Neural progenitor cell (in vitro differentiated cells): ENCODE results near the gene GP5. TPM values are rescaled to one million over a fixed set of nuclear protein-coding genes. Genes with fewer than 3 reads are reported as not detected.
A peak's percentile ranks its signal among the peaks of the same experiment; 100 is the strongest.

Experiments used
- DNase-seq: peaks from one replicate; pipeline ENCODE4 v3.0.0-alpha.2; 2016; ENCODE audit warnings: low spot score
- H2AFZ ChIP-seq: fragments of 200-600 bp; sonication (generic); replicated peaks from 2 replicates; pipeline ENCODE4 v1.6.1; 2016; ENCODE audit warnings: antibody characterized with exemption
- H3F3A ChIP-seq: fragments of 200-600 bp; sonication (generic); 2 replicates; pipeline ENCODE4 v1.6.1; 2016; ENCODE audit warnings: antibody characterized with exemption, low read depth
- H3K27ac ChIP-seq: fragments of 200-600 bp; sonication (generic); 2 replicates; pipeline ENCODE4 v1.5.1; 2016; ENCODE audit warnings: mild to moderate bottlenecking
- H3K27me3 ChIP-seq: fragments of 200-600 bp; sonication (generic); 2 replicates; pipeline ENCODE4 v1.6.1; 2016; ENCODE audit warnings: mild to moderate bottlenecking, moderate library complexity
- H3K36me3 ChIP-seq: fragments of 200-600 bp; sonication (generic); 2 replicates; pipeline ENCODE4 v1.5.1; 2016
- H3K4me1 ChIP-seq: fragments of 200-600 bp; sonication (generic); 2 replicates; pipeline ENCODE4 v1.6.1; 2016; ENCODE audit warnings: mixed run types
- H3K4me2 ChIP-seq: fragments of 200-600 bp; sonication (generic); 2 replicates; pipeline ENCODE4 v1.6.1; 2016
- H3K4me3 ChIP-seq: fragments of 200-600 bp; sonication (generic); 2 replicates; pipeline ENCODE4 v1.5.1; 2016
- H3K79me2 ChIP-seq: fragments of 200-600 bp; sonication (generic); 2 replicates; pipeline ENCODE4 v1.6.1; 2016; ENCODE audit warnings: low read depth
- H3K9ac ChIP-seq: fragments of 200-600 bp; sonication (generic); 2 replicates; pipeline ENCODE4 v1.6.1; 2016
- H3K9me3 ChIP-seq: fragments of 200-600 bp; sonication (generic); 2 replicates; pipeline ENCODE4 v1.5.1; 2016; ENCODE audit warnings: low read depth
- H4K20me1 ChIP-seq: fragments of 200-600 bp; sonication (generic); 2 replicates; pipeline ENCODE4 v1.6.1; 2016; ENCODE audit warnings: low read depth
- H3K27ac Mint-ChIP-seq: 3 replicates; pipeline ENCODE4 v1.8.0; 2021; ENCODE audit warnings: mixed read lengths
- H3K27me3 Mint-ChIP-seq: 2 replicates; pipeline ENCODE4 v1.8.0; 2022; ENCODE audit warnings: low read depth, mild to moderate bottlenecking, inconsistent platforms, moderate library complexity, mixed read lengths; ENCODE audit not compliant: insufficient read depth
- H3K36me3 Mint-ChIP-seq: 3 replicates; pipeline ENCODE4 v1.8.0; 2021; ENCODE audit warnings: mixed read lengths
- H3K4me1 Mint-ChIP-seq: 3 replicates; pipeline ENCODE4 v1.8.0; 2021; ENCODE audit warnings: mixed read lengths
- H3K4me3 Mint-ChIP-seq: 3 replicates; pipeline ENCODE4 v1.8.0; 2021; ENCODE audit warnings: mild to moderate bottlenecking, moderate library complexity, mixed read lengths
- H3K9me3 Mint-ChIP-seq: 3 replicates; pipeline ENCODE4 v1.8.0; 2020; ENCODE audit warnings: mixed read lengths
- EZH2 ChIP-seq: fragments of 200-600 bp; sonication (generic); IDR thresholded peaks from 2 replicates; pipeline ENCODE4 v1.6.1; 2017; ENCODE audit warnings: antibody characterized with exemption, mild to moderate bottlenecking, moderate library complexity
- EZH2phosphoT487 ChIP-seq: fragments of 200-600 bp; sonication (generic); IDR thresholded peaks from 2 replicates; pipeline ENCODE4 v1.6.1; 2017; ENCODE audit warnings: antibody characterized with exemption
- total RNA-seq: library from RNA; depleted of rRNA; stranded (reverse); fragments of >200 nt; gene quantifications from 2 replicates; pipeline ENCODE4 v1.2.3, GENCODE V29; 2015; ENCODE audit warnings: low replicate concordance
- TF ChIP-seq, protein P1 (sequence below): fragments of 200-600 bp; sonication (generic); IDR thresholded peaks from 2 replicates; pipeline ENCODE4 v1.5.1; 2017; ENCODE audit warnings: antibody characterized with exemption, mild to moderate bottlenecking

GP5 gene
- total RNA-seq, 1 donor from 2014 or later, result not detected

DNA sequence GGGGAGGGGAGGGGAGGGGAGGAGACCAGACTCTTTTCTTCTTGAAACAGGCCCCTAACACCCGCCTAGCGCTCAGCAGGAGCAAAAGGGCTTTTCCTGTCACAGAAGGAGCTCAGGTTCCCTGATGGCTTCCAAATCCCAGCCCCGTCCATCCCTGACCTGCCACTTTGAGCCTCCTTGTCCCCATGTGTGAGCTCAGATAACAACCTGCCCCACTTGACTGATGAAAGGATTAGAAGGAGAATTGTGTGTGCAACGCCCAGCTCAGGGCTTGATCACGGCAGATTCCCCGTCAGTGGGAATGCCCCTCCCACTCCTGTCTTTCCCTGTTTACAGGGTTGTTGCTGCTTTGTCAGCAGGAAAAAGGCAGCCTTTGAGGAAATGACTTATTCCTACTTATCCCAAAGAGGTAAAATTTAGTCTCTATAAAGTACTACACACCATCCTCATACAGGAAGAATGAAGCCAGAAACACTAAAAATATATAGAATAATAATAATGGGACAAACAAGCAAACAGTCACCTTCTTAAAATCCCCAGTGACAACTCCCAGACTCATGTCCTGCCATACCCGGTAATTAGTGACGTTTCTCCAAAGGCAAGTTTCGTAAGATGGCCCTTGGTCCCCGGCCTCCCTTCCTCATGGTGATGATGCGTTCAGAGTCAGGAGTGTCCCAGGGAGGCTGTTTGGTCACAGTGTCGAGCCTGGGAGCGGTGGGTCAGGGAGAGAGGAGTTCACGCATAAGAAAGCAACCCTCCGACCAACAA, 23.4 kb downstream of the GP5 start:
- peak; percentile 66 for DNase-seq
- H3K27me3 ChIP-seq, result no peaks in the 10 kb centered on the region
- H3K4me3 Mint-ChIP-seq, result peak overlapping the region; percentile 73
- peaks cover 44% of the 10 kb centered on the region for H3K4me1 Mint-ChIP-seq
- H3K79me2 ChIP-seq, result no peaks in the 10 kb centered on the region
- no peak for TF ChIP-seq EZH2
- no peaks in the 10 kb centered on the region for H3K9me3 Mint-ChIP-seq
- peak overlapping the region; percentile 11 for H3K4me3 ChIP-seq
- H3K27ac Mint-ChIP-seq, result peak overlapping the region; percentile 82
- no peak overlapping the region for H3K27ac ChIP-seq
- no peak overlapping the region for H3K9ac ChIP-seq
- no peaks in the 10 kb centered on the region for H3K36me3 ChIP-seq
- peaks cover 34% of the 10 kb centered on the region for H3K4me1 ChIP-seq
- peaks cover 14% of the 10 kb centered on the region for H3K27me3 Mint-ChIP-seq
- no peaks in the 10 kb centered on the region for H3K9me3 ChIP-seq
- H3K36me3 Mint-ChIP-seq, result no peaks in the 10 kb centered on the region
- H3F3A ChIP-seq, result peaks cover 28% of the 10 kb centered on the region
- H4K20me1 ChIP-seq, result no peaks in the 10 kb centered on the region
- peak overlapping the region; percentile 59 for H3K4me2 ChIP-seq
- H2AFZ ChIP-seq, result peak overlapping the region; percentile 63

DNA sequence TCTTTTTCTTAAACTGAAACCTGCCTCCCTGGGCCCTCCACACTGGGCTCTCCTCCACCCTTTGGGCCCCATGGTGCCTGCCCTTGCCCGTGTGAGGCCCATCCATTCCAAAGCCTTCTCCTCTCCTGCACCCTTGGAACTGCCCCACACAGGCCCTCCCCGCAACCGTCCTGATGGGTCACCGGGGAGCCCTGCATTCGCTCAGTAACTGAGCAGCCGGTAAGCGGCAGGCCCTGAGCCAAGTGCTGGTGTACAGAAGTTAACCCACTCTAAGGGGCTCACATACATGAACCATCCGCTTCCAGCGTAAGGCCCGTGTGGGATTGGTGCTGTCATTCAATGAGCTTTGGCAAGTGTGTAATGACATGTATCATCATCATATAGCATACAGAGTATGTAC, 24.1 kb downstream of the GP5 start:
- H3K9me3 Mint-ChIP-seq, result no peaks in the 10 kb centered on the region
- no peaks in the 10 kb centered on the region for H3K36me3 Mint-ChIP-seq
- no peaks in the 10 kb centered on the region for H4K20me1 ChIP-seq
- H2AFZ ChIP-seq, result no peak overlapping the region
- H3K27ac Mint-ChIP-seq, result peak overlapping the region; percentile 93
- H3K9me3 ChIP-seq, result no peaks in the 10 kb centered on the region
- no peak overlapping the region for H3K4me2 ChIP-seq
- no peaks in the 10 kb centered on the region for H3K36me3 ChIP-seq
- peaks cover 34% of the 10 kb centered on the region for H3F3A ChIP-seq
- no peak overlapping the region for H3K9ac ChIP-seq
- no peak for TF ChIP-seq EZH2phosphoT487
- TF ChIP-seq, protein P1, sequence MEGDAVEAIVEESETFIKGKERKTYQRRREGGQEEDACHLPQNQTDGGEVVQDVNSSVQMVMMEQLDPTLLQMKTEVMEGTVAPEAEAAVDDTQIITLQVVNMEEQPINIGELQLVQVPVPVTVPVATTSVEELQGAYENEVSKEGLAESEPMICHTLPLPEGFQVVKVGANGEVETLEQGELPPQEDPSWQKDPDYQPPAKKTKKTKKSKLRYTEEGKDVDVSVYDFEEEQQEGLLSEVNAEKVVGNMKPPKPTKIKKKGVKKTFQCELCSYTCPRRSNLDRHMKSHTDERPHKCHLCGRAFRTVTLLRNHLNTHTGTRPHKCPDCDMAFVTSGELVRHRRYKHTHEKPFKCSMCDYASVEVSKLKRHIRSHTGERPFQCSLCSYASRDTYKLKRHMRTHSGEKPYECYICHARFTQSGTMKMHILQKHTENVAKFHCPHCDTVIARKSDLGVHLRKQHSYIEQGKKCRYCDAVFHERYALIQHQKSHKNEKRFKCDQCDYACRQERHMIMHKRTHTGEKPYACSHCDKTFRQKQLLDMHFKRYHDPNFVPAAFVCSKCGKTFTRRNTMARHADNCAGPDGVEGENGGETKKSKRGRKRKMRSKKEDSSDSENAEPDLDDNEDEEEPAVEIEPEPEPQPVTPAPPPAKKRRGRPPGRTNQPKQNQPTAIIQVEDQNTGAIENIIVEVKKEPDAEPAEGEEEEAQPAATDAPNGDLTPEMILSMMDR, result no peak
- no peak for TF ChIP-seq EZH2
- no peak overlapping the region for H3K27ac ChIP-seq
- peaks cover 36% of the 10 kb centered on the region for H3K4me1 ChIP-seq
- H3K4me3 ChIP-seq, result no peak overlapping the region
- no peak overlapping the region for H3K4me3 Mint-ChIP-seq
- peaks cover 19% of the 10 kb centered on the region for H3K27me3 Mint-ChIP-seq
- H3K4me1 Mint-ChIP-seq, result peaks cover 44% of the 10 kb centered on the region
- DNase-seq, result no peak
- peaks cover 3% of the 10 kb centered on the region for H3K27me3 ChIP-seq
- H3K79me2 ChIP-seq, result no peaks in the 10 kb centered on the region

DNA sequence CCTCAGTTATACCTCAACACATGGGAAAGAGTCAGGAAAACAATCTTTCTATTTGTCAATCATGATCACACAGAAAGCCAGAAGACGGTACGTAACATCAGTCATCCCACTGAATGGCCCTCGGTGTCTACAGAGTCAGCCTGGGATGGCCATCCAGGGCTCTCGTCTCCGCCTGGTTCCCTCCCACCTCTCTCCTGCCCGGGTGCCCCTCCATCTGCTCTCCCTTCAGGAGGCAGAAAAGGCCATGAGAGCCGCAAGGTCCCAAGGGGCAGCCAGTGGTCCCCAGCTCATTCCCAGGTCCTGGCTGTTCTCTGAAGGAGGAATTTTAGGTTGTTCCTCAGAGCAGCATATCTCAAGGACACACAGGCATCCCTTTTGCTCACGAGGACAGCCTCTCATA, 25.2 kb downstream of the GP5 start:
- no peaks in the 10 kb centered on the region for H3K36me3 ChIP-seq
- peaks cover 11% of the 10 kb centered on the region for H3K27me3 ChIP-seq
- H4K20me1 ChIP-seq, result no peaks in the 10 kb centered on the region
- no peak overlapping the region for H2AFZ ChIP-seq
- no peaks in the 10 kb centered on the region for H3K79me2 ChIP-seq
- no peak overlapping the region for H3K9ac ChIP-seq
- no peak overlapping the region for H3K4me3 ChIP-seq
- TF ChIP-seq, protein P1, result no peak
- TF ChIP-seq EZH2 (no peak), EZH2phosphoT487 (no peak)
- no peaks in the 10 kb centered on the region for H3K9me3 ChIP-seq
- H3K4me2 ChIP-seq, result no peak overlapping the region
- peaks cover 19% of the 10 kb centered on the region for H3K27me3 Mint-ChIP-seq
- H3K9me3 Mint-ChIP-seq, result no peaks in the 10 kb centered on the region
- no peak overlapping the region for H3K4me3 Mint-ChIP-seq
- H3K4me1 ChIP-seq, result peaks cover 39% of the 10 kb centered on the region
- no peak overlapping the region for H3K27ac Mint-ChIP-seq
- H3K4me1 Mint-ChIP-seq, result peaks cover 46% of the 10 kb centered on the region
- no peak overlapping the region for H3K27ac ChIP-seq
- DNase-seq, result no peak
- no peaks in the 10 kb centered on the region for H3K36me3 Mint-ChIP-seq
- peaks cover 30% of the 10 kb centered on the region for H3F3A ChIP-seq

DNA sequence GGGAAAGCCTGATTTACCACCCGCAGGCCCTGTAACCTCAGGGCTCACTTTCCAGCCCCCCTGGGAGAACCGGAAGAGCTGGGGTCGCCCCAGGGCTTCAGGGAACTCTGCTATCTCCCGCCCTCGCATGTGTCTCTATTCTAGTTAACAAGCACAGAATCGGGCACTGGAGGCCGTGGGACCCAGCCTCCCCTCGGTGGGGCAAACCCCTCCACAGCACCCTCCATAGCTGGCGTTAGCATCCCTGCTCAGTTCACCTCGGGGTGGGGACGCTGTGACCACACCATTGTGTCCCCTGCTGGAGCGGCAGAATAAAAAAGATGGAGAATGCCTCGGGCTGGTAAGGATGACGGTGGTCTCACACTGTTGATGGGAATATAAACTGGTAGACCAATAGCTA, 26.0 kb downstream of the GP5 start:
- no peak for DNase-seq
- Histone ChIP-seq H3K4me1 (peaks cover 44% of the 10 kb centered on the region), H3F3A (peaks cover 30% of the 10 kb centered on the region), H4K20me1 (no peaks in the 10 kb centered on the region), H3K27ac (no peak overlapping the region), H2AFZ (no peak overlapping the region), H3K79me2 (no peaks in the 10 kb centered on the region), H3K4me2 (no peak overlapping the region), H3K9me3 (no peaks in the 10 kb centered on the region), H3K9ac (no peak overlapping the region), H3K36me3 (no peaks in the 10 kb centered on the region), H3K27me3 (peaks cover 12% of the 10 kb centered on the region), H3K4me3 (no peak overlapping the region)
- Mint-ChIP-seq H3K9me3 (no peaks in the 10 kb centered on the region), H3K36me3 (no peaks in the 10 kb centered on the region), H3K4me1 (peaks cover 49% of the 10 kb centered on the region), H3K27me3 (peaks cover 23% of the 10 kb centered on the region), H3K4me3 (no peak overlapping the region), H3K27ac (no peak overlapping the region)
- TF ChIP-seq, protein P1, result no peak
- no peak for TF ChIP-seq EZH2phosphoT487
- no peak for TF ChIP-seq EZH2
